Prostate gland (tissue), 2 donors: ENCODE measurements around the gene B3GNT7.

Experiments
- CTCF ChIP-seq, 4 experiments: fragments of 200-600 bp in 2 of 4; fragments of 450-650 bp in 2 of 4; sonication (generic) in 2 of 4; IDR thresholded peaks; 1 replicate in 3 of 4; 2 replicates in 1 of 4; pipeline ENCODE4 v1.5.1; 2016 to 2019; ENCODE audit warnings: antibody characterized with exemption in 4 of 4, mild to moderate bottlenecking in 2 of 4, moderate library complexity in 2 of 4
- POLR2AphosphoS5 ChIP-seq: sonication (generic); formaldehyde crosslinking; IDR thresholded peaks from one replicate; pipeline ENCODE4 v1.6.1; 2017; ENCODE audit warnings: antibody characterized with exemption

- no peak for TF ChIP-seq CTCF (IDR thresholded peaks at IDR 0.05)
- TF ChIP-seq POLR2AphosphoS5: no peak
These were observed 55.1 kb downstream of the B3GNT7 start for GRCh38 chr2:231450548-231450989.
